HG03175 (cell line): Measurements from ENCODE around the gene FOXA3.

Experiments
- ATAC-seq: cut with Tn5 transposase; IDR thresholded peaks from one replicate; pipeline ENCODE4 v1.9.1; 2021; ENCODE audit warnings: mild to moderate bottlenecking, moderate library complexity; ENCODE audit not compliant: unreplicated experiment

Gene FOXA3

DNA sequence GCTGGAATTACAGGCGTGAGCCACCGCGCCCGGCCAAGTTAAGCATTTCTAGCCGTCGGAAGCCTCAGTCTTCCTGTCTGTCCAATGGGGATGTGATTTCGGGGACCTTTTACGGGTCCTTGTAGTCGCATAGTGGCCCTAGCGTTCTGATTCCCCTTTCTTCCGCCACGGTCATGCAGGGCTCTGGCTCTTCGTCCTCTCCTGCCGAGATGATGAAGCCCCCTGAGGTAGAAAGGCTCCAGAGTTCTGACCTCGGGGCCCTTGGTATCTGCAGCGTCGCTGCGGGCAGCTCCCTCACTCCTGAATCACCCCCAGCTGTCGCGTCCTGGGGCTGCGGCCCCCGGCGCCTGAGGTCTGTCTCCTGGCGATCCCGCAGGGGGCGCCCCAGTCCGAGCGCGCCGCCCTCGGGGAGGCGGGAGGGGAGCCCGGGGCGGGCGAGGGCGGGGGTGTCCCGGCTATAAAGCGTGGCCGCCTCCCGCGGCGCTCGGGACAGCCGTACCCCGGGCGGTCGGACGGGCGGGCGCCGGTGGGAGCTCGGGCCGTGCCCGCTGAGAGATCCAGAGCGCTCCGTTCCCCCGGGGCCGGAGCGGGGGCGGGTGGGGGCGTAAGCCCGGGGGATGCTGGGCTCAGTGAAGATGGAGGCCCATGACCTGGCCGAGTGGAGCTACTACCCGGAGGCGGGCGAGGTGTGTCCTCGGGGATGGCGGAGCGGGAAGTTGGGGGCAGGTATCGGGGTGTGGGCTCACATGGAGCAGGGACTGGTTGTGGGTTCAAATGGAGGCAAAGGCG lies at the start of gene FOXA3:
FOXA3 (plus strand) TSS at position 487 of the 789 bp plus-strand sequence; CDS start at position 618, 131 bp downstream.
- ATAC-seq, result no peak

DNA sequence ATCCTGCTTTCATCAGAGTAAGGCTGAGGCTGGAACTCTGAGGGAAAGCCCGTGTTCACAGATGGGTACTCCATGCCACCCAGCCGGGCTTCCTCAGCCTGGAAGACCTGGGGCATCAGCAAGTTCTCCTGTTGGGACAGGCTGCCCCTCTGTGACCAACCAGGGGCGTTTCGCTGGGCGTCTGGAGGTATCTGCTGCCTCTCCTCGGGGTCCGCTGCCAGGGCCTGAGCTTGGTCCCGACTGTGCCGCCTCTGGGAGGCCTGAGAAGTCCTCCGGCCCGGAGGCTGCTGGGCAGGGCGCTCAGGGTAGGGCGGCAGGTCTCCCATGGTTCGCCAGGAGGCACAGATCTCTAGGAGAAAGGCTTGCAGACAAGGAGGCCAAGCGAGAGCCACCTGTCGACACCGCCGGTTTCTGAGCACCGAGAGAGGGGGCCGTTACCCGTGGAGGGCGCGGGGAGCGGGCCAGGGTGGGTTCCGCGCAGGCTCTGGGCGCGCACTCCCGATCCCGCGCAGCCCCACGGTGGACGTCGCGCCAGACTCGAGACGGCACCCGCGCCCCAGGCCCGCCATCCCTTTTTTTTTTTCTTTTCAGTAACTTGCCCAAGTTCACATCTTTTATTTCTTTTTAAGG lies 49.2 kb upstream of the FOXA3 start, which contains the start of gene RSPH6A:
RSPH6A (minus strand) TSS at position 458 of the 630 bp plus-strand sequence; CDS start at position 326, 132 bp downstream.
- ATAC-seq, result no peak

DNA sequence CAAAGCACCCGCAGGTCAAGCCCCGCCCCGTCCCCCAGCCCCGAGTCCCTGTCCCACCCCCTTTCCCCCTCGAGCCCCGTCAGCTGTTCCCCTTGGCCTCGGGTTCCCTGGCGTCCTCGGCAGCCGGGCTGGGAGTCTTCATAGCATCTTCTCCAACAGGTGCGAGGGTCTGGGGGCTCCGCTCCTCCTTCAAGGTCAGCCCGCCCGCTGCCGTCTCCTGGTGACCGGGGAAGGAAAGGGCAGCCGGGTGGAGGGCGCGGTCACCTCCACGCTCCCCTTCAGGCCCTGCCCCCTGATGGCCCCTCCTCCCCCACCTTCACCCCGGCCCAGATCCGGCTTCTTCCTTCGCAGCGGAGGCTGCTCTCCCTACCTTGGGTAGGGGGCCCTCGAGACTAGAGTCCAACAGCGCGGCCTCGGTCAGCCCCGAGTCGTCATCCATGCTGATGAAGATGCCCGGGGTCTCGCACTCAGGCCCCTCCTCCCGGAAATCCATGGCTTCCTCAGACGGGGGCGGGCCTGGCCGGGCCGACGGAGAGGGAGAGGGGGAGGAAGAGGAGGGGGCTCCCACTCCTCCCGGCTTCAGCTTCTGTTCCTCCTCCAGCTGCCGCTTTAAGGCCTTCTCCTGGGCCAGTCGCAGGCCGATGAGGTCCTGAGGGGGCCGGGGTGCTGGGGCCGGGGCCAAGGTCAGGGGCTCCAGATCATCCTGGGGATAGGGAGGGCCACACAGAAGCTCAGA lies 48.5 kb upstream of the FOXA3 start:
- ATAC-seq, result no peak

DNA sequence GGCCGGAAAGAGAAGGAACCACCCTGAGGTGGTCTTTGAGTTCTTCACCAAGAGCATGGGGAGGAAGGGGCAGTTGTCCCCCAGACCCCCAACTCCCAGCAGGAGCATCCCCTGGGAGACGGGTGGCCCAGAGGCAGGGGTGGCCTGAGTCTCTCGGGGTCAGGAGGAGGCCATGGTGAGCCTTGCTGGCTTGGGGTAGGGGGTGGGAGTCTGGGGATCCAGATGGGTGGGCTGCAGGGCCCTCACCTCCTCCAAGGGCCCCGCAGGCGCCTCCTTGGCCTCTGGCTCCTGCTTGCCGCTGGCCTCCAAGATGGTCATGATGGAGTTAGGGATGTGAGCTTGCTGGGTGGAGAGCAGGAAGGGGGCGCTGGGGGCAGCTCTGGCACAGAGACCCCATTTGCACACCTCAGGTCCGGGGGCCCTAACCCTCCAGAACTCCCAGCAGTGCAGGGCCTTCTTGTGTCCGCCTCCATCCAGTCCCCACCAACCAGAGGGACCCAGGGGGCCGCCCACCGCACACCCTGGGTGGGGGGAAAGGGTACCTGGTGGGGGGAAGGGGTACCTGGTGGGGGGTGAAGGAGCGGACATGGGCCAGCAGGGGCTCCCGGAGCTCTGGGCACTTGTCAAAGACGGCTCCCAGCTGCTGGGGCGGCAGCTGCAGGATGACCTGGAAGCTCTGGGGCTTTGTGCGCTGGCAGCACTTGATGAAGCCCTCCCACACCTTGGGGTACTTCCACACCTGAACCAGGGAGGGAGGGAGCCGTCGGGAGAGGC lies 47.7 kb upstream of the FOXA3 start:
- ATAC-seq, result no peak

DNA sequence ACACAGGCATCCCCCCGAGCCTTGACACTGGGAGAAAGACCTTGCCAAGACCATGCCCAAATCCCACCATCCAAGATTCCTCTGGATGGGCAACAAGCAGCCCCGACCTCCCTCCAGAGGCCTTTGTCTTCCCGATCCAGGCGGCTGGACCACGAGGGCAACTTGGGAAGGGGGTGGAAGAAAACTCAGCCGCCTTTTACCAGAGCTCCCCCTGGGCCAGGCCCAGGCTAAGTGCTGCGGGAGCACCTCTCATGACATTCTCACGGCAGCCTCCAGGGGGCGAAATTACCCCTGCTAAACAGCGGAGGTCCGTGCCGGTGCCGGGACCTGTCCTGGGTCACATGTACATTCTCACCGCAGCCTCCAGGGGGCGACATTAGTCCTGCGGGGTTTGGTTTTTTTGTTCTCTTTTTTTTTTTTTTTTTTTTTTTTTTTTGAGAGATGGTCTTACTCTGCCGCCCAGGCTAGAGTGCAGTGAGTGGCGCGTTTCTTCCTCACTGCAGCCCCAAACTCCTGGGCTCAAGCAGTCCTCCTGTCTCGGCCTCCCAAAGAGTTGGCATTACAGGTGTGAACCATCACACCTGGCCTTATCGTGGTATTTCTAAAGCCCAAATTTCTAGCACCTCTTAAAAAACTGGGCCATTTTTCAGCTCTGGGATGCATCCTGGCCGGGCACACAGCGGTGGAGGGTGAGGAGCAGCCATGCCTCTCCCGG lies 47.0 kb upstream of the FOXA3 start:
- ATAC-seq, result peak; percentile 82

DNA sequence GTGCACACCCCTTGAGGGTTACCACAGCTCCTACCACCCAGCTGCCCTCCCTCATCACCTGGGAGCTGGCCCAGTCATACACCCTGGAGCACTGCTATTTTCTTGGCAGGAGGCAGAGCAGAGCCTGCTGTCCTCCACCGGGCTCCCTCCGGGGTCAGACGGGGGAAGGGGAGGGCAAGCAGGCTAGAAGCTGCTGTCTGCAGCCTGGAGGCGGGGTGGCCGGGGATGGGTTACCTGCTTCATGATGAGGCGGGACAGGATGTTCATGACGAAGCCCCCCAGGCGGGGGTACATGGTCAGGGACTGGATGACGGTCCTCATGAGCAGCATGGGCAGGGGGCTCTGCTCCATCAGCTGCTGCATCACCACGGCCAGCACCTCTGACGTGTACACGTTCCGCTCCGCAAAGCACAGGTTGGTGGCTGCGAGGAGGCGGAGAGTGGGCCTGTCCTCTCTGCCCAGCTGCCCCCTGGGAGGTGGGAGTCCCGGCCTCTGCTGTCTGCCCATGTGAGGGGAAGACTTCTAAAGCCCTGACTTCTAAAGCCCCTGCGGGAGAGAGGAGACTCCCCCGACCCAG lies 46.3 kb upstream of the FOXA3 start:
- ATAC-seq, result no peak

DNA sequence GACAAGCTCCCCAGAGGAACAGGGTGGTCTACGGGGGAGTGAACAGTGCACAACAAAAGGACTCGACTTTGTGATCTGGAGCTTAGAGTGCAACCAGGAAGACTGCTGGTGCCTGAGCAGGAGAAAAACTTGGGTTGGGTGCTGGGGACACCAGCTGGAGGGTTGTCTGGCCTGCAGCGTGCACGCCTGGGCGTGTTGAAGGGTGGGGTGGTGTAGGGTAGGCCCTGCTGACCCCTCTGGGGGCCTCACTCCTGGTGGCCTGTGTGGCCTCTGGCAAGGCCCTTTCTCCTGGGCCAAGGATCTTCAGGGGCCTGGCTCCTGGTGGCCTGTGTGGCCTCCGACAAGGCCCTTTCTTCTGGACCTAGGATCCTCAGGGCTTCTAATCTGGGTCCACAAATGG lies 44.4 kb upstream of the FOXA3 start:
- ATAC-seq, result no peak

DNA sequence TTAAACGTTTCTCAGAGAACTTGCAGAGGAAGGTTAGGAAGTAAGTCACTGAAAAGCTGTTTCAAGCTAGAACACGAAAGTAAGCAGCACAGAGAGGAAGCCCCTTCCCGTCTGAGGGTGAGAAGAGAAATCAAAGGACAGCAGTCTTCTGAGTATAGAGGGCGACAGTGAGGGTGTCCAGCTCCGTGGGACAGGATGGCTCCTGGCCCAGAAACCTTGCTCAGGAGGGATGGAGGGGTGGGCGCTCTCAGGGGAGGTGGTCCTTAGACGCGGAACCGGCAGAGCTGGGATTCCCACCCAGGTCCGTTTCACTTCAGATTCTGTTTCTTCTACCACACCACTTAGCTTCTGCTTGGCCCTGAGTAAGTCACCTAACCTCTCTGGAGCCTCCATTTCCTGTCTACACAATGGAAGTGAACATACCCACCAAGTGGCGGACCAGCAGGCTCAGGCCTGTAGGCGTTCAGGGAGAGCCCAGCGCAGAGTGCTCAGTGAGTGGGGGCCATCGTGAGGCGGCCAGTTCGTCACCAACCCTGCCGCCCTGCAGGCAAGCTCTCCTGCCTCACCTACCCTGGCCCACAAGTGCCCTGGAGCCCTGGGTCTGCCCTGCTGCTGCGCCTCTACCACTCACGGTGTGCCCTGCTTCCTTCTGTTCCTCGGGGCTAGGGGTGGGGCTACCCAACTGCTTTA lies 43.6 kb upstream of the FOXA3 start:
- ATAC-seq, result no peak

DNA sequence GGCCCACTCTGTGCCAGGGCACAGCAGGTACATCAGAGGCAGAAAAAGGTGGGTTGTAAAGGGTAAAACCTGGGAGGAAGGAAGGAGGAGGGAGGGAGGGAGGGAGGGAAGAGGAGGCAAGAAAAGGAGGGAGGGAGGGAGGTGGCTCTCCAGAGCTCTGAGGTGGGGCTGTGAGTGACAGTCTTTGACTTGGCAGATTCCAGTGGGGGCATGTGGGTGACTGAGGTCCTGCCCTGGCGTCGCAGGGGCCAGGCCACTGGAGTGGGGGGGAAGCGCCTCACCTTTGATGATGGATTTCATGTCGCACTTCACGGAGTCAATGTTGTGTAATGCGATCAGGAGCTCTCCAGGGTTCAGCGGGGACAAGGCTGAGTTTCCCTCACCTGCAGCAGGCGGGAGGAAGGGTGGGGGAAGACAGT lies 43.0 kb upstream of the FOXA3 start:
- no peak for ATAC-seq

DNA sequence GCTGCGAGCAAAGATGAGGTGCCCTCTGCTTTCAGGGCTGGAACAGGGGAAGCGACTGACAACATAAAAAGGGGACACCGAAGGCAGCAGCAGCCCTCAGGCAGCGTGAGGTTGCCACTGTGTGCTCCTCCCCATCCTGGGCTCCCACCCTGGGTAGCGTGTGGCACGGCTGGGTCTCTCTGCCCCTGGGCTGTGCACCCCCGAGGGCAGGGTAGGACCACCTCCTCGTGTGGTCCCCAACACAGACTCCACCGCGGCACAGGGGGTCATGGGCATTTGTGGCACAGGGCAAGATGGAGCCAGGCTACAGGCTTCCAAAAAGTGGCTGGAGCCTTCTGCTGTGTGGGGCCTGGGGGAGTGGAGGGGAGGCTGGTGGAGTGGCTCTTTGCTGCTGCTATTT lies 42.6 kb upstream of the FOXA3 start:
- no peak for ATAC-seq

DNA sequence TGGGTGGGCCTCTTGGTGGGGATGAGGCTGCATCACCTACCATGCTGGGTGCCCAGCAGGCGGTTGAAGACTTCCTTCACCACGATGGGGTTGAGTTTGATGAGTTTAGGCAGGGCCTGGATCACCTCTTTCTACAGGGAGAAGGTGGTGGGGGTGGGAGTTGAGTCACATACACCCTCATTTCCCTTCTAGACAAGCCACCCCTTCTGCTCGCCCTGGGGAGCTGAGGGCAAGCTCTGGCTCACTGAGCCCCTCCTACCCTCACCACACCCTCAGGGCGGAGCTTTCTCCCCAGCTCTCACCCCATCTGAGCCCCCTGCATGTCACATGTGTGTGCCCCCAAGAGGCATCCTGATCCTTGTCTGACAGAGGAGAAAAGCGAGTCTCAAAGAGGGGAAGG lies 41.4 kb upstream of the FOXA3 start:
- ATAC-seq, result no peak

DNA sequence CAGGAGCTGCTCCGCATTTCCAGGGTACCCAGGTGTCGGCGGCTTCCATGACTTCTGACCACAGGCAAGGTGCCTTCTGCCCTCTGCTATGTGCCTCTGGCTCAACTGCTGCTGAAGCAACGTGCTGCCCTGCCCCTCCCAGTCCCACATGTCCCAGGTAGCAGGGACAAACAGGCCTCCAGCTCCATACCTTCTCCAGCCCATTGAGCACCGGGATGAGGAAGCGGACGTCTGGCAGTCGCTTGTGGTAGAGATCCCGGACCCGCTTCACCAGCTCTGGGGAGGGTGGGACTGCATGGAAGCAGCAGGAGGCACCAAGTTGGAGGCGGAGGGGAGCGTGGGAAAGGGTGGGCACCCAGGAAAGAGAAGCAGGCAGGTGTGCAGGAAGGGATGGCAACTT lies 40.9 kb upstream of the FOXA3 start:
- no peak for ATAC-seq

DNA sequence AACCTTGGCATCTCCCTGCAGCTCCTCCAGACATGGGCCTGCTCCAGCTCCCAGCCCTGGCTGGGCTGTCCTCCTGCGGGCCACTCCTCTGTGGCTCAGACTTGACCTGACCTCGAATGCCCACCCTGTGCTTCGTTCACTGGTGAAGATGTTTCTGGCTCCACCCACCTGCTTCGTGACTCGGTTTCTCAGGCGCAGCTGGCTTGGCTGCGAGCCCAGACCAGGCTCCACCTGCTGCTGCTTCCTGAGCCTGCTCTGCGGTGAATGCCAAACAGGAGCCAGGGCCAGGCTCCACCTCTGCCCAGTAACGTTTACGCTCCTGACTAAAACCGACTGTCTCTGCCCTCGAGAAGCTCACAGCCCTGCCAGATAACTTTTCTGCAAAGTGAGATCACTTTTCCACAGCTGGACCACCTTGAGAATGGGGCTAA lies 40.1 kb upstream of the FOXA3 start:
- no peak for ATAC-seq

DNA sequence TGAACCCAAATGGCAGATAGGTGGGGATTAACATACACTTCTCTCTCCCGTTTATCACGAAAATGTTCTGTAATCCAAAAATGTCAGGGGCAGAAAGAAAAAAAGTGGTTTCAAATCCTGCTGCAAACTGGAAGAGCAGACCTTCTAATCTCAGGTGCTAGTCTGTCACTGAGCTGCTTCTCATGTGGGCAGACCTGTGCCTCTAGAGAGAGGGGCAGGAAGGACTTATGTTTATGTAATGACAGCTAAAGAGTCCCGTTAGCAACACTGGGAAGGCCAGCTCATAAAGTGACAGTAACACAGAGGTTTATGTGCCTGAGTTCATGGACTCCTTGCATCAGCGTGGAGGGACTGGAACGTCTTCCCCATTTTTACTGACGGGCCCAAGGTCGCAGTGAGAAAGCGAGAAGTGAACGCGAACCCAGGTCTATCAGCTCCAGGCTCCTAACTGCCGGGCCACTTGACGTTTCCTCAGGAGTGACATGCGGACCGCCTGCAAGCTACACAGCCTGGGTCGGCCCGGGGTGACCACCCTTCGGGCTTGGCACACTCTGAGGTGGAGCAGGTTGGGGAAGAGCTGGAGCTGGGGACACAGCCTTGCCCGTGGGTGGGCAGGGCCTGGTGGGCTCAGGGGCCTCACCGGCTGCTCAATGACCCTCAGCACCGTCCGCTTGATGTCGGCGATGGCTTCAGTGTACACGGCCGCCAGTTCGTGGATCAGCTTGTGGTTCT lies 39.4 kb upstream of the FOXA3 start:
- no peak for ATAC-seq

DNA sequence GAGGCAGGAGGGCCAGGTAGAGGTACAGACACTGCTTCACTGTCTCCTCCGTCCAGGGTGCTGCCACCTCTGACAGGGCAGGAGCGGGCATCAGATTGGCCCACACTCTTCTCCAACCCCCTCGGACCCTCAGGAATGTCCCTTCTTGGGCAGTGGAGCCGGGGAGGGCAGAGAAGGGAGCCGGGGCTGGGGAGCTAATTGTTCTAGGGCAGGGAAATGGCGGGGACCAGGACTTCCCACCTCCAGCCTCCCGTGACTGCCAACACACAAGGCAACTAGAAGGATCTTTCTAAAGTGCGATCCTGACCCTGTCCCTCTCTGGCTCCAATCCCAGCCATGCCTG lies 38.9 kb upstream of the FOXA3 start:
- ATAC-seq, result no peak

DNA sequence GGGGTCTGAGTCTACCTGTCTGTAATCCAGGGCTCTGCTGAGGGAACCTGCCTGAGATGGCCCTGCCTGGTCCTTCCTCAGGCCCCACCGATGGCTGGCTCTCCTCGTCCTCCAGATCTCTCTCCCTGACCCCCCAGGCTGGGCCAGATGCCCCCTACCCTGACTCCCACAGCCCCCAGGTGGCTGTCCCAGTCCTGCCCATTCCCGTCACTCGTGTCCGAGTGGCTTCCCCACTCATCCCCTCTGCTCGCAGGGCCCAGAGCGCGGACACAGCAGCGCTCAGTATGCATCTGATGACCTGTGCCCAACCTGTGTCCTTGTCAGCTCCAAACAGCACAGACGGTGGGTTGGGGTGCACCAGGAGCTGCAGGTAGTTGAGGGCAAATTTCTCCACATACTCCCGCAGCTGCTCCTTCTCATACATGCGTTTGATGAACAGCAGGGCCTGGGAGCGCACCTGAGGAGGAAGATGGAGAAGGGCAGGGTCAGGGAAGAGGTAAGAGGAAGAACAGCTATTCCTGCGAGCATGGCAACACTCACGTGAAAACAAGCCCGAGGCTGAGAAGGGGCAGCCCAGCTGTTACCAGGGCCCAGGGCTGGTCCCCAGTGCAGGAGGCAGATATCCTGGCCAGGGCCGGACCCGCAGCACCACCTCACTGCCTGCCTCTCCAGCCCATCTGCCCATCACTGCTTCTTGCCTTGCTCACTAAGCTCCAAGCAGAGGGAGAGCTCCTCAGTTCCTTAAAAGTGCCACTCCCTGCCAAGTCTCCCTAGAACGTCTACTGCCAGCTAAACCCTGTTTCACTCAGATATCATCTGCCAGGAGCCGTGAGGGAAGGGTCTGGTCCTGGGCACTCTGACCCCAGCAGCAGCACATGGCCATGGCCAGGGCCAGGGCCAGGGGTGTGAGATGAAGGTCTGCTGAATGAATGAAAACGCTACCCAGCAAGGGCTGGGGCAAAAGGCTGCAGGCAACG lies 37.9 kb upstream of the FOXA3 start:
- no peak for ATAC-seq

DNA sequence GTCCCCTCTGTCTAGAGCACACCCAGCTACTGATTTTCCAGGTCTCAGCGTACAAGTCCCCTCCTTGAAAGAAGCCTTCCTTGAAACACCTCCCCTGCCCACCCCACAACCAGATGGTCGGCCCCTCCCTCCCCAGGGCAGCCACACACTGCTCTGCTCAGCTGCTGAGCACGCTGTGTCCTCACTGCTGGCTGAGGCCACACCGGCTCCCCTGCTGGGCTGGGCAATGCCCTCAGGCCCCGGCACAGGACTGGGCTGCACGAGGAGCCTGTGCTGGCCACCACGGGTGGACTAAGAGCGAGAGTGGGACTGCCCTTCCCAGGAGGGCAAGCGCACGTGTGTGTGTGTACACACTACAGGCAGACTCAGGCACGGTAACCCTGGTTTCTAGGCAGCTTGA lies 37.2 kb upstream of the FOXA3 start:
- ATAC-seq, result no peak
